IPS-18c (cell line): ENCODE data around the gene IFNK.

ENCODE experiments used
- H3K4me3 ChIP-seq: 2 replicates; pipeline ENCODE4 v1.7.0; 2013; ENCODE audit warnings: low read depth, mild to moderate bottlenecking, low read length, moderate library complexity; ENCODE audit not compliant: insufficient read depth
- H3K9me3 ChIP-seq: one replicate; pipeline ENCODE4 v1.6.1; 2013; ENCODE audit warnings: mild to moderate bottlenecking, low read length, moderate library complexity; ENCODE audit not compliant: control insufficient read depth, insufficient read depth

The IFNK gene

DNA sequence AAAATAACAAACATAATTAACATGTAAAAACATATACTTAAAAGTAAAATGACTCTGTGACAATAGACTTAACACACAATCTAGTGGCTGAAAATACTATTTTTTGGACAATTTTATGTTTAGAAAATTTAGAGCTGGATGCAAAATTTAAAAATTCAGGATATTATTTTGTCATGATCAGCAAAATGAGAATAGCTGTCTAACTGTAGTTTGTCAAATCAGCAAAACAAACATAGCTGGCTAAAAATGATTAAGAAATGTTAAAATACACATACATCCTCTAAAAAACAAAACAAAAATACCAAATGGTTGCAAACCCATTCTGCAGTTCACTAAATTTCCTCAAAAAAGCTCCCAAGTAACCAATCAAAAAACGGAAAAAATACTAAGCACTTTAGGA, 30.6 kb downstream of the IFNK start:
- no peaks in the 10 kb centered on the region for H3K9me3 ChIP-seq
- no peak overlapping the region for H3K4me3 ChIP-seq

DNA sequence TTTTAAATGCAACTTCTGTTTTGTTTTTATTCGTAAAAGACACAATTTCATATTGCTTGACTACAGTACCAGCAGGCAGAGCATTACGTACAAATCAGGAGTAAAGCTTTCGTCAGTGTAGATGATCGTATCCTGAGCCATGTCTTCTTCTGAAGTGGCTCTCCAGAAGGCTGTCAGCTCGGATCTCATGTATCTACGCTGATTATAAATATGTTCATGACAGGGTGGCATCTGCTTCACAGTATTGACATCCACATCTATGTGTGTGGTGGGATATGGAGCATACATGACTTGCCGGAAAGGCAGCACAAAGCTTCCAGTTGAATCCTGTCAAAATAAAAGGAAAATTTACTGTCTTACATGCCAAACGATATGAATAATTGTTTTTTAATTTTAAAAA, 32.4 kb downstream of the IFNK start:
- no peaks in the 10 kb centered on the region for H3K9me3 ChIP-seq
- no peak overlapping the region for H3K4me3 ChIP-seq

GRCh38 chr9:27558307-27558706, 34.2 kb downstream of the IFNK start:
- no peak overlapping the region for H3K4me3 ChIP-seq
- H3K9me3 ChIP-seq: no peaks in the 10 kb centered on the region

DNA sequence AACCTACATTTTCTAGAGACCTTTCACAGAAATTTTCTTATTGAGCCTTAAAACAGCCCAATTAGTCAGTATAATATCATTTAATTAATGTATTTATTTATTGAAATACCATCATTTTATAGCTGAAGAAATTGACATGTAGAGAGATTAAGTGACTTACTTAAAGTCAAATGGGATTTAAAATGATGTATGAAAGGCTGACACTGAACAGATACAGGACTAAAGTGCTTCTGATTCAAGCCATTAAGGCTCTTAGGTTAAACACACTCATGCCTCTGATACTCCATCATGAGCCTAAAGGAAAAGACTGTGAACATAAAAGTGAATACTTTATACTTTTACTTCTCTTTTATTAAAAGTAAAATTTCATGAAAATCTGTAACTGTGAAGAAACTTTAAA, 36.4 kb downstream of the IFNK start:
- Histone ChIP-seq H3K4me3 (no peak overlapping the region), H3K9me3 (no peaks in the 10 kb centered on the region)

GRCh38 chr9:27561685-27562084, 37.6 kb downstream of the IFNK start:
- no peaks in the 10 kb centered on the region for H3K9me3 ChIP-seq
- H3K4me3 ChIP-seq: no peak overlapping the region

DNA sequence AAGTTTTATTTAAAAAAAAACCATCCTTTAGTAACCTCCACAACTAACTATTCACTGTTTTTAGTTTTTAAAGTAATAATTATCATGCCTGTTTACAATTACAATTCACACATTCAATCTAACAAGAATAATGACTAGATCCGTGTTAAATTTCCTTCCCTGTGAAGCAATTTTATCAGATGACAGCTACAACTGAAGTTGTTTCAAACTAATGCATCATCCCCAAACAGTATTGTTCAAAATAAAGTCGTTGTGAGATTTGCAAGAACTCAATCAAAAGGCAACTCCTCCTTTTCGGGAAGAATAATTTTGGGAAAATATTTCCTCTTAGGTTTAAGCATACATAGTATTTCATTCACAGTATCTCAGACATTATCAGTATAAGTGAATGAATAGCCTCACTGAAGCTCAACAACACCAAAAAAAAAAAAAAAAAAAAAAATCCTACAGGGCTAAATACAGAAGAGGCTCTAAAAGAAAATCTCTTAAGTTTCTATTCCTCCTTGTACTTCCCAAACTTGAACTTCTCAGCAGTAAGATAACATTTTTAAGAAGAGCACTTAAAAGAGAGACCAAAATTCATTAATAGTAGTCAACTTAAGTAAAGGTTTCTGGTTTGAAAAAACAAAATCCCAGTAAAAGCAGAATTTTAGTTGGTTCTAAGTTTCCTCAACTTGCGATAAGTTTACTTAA, 39.8 kb downstream of the IFNK start:
- H3K9me3 ChIP-seq: no peaks in the 10 kb centered on the region
- no peak overlapping the region for H3K4me3 ChIP-seq

GRCh38 chr9:27564670-27565069, 40.6 kb downstream of the IFNK start:
- Histone ChIP-seq H3K9me3 (no peaks in the 10 kb centered on the region), H3K4me3 (no peak overlapping the region)

- Histone ChIP-seq H3K4me3 (no peak overlapping the region), H3K9me3 (no peaks in the 10 kb centered on the region)
Measured at GRCh38 chr9:27565696-27566095, 41.6 kb downstream of the IFNK start.

DNA sequence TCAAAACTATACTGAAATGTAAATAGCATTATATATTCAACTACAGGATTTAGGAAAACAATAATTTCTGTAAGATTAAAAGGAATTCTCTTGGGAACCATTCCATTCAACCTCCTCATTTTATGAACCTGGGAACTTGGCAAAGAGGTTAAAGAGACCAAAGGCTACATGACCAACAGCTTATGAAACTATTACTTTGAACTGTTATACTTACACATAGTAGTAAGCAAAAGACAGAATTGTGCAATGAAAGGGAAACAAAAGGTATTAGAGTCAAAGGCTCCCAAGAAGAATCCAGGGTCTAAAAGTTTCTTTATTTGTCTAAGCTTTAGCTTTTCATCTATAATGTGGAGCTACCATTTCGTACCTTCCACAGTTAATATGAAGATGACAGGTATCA, 42.0 kb downstream of the IFNK start:
- Histone ChIP-seq H3K4me3 (no peak overlapping the region), H3K9me3 (no peaks in the 10 kb centered on the region)

- H3K4me3 ChIP-seq: no peak overlapping the region
- no peaks in the 10 kb centered on the region for H3K9me3 ChIP-seq
Measured at GRCh38 chr9:27569406-27569805, 45.3 kb downstream of the IFNK start.

- Histone ChIP-seq H3K4me3 (no peak overlapping the region), H3K9me3 (no peaks in the 10 kb centered on the region)
Measured at GRCh38 chr9:27571011-27571410, 46.9 kb downstream of the IFNK start.

GRCh38 chr9:27572061-27572460, 48.0 kb downstream of the IFNK start:
- Histone ChIP-seq H3K4me3 (no peak overlapping the region; the same call in 1 of the 2 replicates), H3K9me3 (no peaks in the 10 kb centered on the region)

GRCh38 chr9:27572566-27572917, 48.5 kb downstream of the IFNK start:
- peak overlapping the region; percentile 79 for H3K4me3 ChIP-seq

DNA sequence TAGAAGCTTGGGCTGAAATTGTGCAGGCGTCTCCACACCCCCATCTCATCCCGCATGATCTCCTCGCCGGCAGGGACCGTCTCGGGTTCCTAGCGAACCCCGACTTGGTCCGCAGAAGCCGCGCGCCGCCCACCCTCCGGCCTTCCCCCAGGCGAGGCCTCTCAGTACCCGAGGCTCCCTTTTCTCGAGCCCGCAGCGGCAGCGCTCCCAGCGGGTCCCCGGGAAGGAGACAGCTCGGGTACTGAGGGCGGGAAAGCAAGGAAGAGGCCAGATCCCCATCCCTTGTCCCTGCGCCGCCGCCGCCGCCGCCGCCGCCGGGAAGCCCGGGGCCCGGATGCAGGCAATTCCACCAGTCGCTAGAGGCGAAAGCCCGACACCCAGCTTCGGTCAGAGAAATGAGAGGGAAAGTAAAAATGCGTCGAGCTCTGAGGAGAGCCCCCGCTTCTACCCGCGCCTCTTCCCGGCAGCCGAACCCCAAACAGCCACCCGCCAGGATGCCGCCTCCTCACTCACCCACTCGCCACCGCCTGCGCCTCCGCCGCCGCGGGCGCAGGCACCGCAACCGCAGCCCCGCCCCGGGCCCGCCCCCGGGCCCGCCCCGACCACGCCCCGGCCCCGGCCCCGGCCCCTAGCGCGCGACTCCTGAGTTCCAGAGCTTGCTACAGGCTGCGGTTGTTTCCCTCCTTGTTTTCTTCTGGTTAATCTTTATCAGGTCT, 49.0 kb downstream of the IFNK start, which contains the start of gene C9orf72:
TSS of gene C9orf72 (minus strand) at position 564 of the 716 bp plus-strand sequence. CDS start 6,361 bp downstream, outside the sequence.
- peak within 1 kb of the TSS; percentile 79 for H3K4me3 ChIP-seq
- no peaks in the 10 kb centered on the region for H3K9me3 ChIP-seq

More at GRCh38 chr9:27572566-27572917, 48.5 kb downstream of the IFNK start:
- H3K9me3 ChIP-seq: no peaks in the 10 kb centered on the region

- no peaks in the 10 kb centered on the region for H3K9me3 ChIP-seq
- peak overlapping the region; percentile 79 for H3K4me3 ChIP-seq
Measured at GRCh38 chr9:27573634-27574590, 49.8 kb downstream of the IFNK start.
